ENCODE data around the gene AK5. TPM values are rescaled to one million over a fixed set of nuclear protein-coding genes. Genes with fewer than 3 reads are reported as not detected.

The AK5 gene
- total RNA-seq, 4 donors from 2014 or later, result 16.7 to 21.3 (median 20.0) TPM

GRCh38 chr1:77371396-77371795 is 89.6 kb downstream of the AK5 start:
- Histone ChIP-seq H3K27ac (no peak overlapping the region), H3K27me3 (no peaks in the 10 kb centered on the region), H3K9me3 (no peaks in the 10 kb centered on the region), H3K36me3 (no peaks in the 10 kb centered on the region), H3K4me3 (no peak overlapping the region), H3K4me1 (peaks cover 0 to 11% (median 0%) of the 10 kb centered on the region in 4 donors)
- TF ChIP-seq EP300 (IDR thresholded peaks at IDR 0.05) (no peak), POLR2A (IDR thresholded peaks at IDR 0.05) (no peak), CTCF (IDR thresholded peaks at IDR 0.05) (no peak)
- 32 to 45% methylated on average over 1 of the region's 1 CpG for WGBS, 2 donors
- no peak for DNase-seq (ENCODE audit: low spot score in 2 of 2)

GRCh38 chr1:77373702-77374101 is 91.9 kb downstream of the AK5 start:
- TF ChIP-seq EP300 (IDR thresholded peaks at IDR 0.05) (no peak), POLR2A (IDR thresholded peaks at IDR 0.05) (no peak), CTCF (IDR thresholded peaks at IDR 0.05) (no peak)
- no peak for DNase-seq (ENCODE audit: low spot score in 2 of 2)
- Histone ChIP-seq H3K4me1 (peaks cover 0 to 11% (median 0%) of the 10 kb centered on the region in 4 donors), H3K4me3 (no peak overlapping the region), H3K36me3 (no peaks in the 10 kb centered on the region), H3K9me3 (no peaks in the 10 kb centered on the region), H3K27me3 (no peaks in the 10 kb centered on the region), H3K27ac (no peak overlapping the region)
- WGBS, 2 donors, result 80 to 97% methylated on average over 3 of the region's 3 CpGs

GRCh38 chr1:77375541-77375940 is 93.7 kb downstream of the AK5 start:
- H3K9me3 ChIP-seq, result no peaks in the 10 kb centered on the region
- TF ChIP-seq POLR2A (IDR thresholded peaks at IDR 0.05) (no peak), CTCF (IDR thresholded peaks at IDR 0.05) (no peak), EP300 (IDR thresholded peaks at IDR 0.05) (no peak)
- 54 to 56% methylated on average over 2 of the region's 2 CpGs for WGBS, 2 donors
- no peaks in the 10 kb centered on the region for H3K27me3 ChIP-seq
- H3K27ac ChIP-seq, result no peak overlapping the region
- no peak for DNase-seq (ENCODE audit: low spot score in 2 of 2)
- H3K4me1 ChIP-seq, result peaks cover 0 to 3% (median 0%) of the 10 kb centered on the region in 4 donors
- no peaks in the 10 kb centered on the region for H3K36me3 ChIP-seq
- no peak overlapping the region for H3K4me3 ChIP-seq

GRCh38 chr1:77375990-77376389 is 94.2 kb downstream of the AK5 start:
- H3K9me3 ChIP-seq, result no peaks in the 10 kb centered on the region
- no peaks in the 10 kb centered on the region for H3K4me1 ChIP-seq
- no peak overlapping the region for H3K4me3 ChIP-seq
- no peak for TF ChIP-seq POLR2A (IDR thresholded peaks at IDR 0.05)
- TF ChIP-seq CTCF (IDR thresholded peaks at IDR 0.05), result no peak
- TF ChIP-seq EP300 (IDR thresholded peaks at IDR 0.05), result no peak
- 76 to 78% methylated on average over 4 of the region's 4 CpGs for WGBS, 2 donors
- no peaks in the 10 kb centered on the region for H3K27me3 ChIP-seq
- no peaks in the 10 kb centered on the region for H3K36me3 ChIP-seq
- DNase-seq (ENCODE audit: low spot score in 2 of 2), result no peak
- no peak overlapping the region for H3K27ac ChIP-seq

GRCh38 chr1:77378723-77379535 is 97.1 kb downstream of the AK5 start:
- Histone ChIP-seq H3K27ac (no peak overlapping the region), H3K36me3 (no peaks in the 10 kb centered on the region), H3K27me3 (no peaks in the 10 kb centered on the region), H3K4me1 (no peaks in the 10 kb centered on the region), H3K4me3 (no peak overlapping the region), H3K9me3 (no peaks in the 10 kb centered on the region)
- WGBS, 2 donors, result 51 to 54% methylated on average over 6 of the region's 6 CpGs
- no peak for DNase-seq (ENCODE audit: low spot score in 2 of 2)
- TF ChIP-seq EP300 (IDR thresholded peaks at IDR 0.05) (no peak), CTCF (IDR thresholded peaks at IDR 0.05) (no peak), POLR2A (IDR thresholded peaks at IDR 0.05) (no peak)

Measured in tibial nerve (tissue), 4 donors.